ENCODE results near the gene TXNDC12. TPM values are rescaled to one million over a fixed set of nuclear protein-coding genes. Genes with fewer than 3 reads are reported as not detected.

The TXNDC12 gene
- total RNA-seq, 1 donor from 2014 or later, result 83.6 TPM

DNA sequence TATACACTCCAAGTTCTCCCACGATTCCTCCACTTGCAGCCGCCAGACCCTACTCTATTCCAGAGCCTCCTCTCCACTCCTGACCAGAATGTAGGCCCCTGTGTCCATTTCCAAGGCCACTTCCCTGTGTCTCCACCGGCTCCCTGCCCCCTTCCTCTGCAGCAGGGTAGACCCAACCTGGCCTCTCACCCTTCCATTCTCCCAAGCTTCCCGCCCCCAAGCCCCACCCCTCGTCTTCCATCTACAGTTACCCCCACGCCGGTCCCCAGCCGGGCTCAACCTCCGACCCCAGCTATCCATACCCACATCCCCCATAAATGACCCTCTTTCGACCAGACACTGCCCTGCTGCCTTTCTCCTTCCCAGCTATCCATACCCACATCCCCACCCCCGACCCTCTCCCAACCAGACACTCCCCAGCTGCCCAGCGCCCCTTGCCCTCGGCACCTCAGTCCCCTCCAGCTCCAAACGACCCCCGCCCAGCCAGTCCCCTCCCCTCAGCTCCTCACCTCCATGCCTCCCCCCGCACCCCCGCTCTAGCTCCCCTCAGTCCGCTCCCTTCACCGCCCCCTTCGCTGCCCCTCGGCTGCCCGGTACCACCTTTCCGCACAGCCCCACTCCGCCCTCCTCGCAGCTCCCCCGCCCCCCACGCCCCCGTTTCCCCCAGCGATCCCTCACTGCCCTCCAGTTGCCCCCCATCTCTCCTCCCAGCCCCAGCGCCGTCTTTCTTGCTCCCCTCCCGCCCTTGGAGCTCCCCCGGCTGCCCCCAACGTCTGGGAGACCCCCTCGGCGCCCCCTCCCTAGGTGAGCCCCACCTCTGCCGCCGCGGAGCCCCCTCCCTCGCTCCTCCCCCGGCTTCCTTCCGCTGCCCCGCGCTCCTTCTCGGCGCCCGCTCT lies 65.2 kb downstream of the TXNDC12 start:
- Mint-ChIP-seq H3K36me3 (ENCODE audit: insufficient read depth) (peaks cover 3% of the 10 kb centered on the region), H3K4me3 (ENCODE audit: low read depth) (peak overlapping the region; percentile 87), H3K4me1 (ENCODE audit: low read depth) (peaks cover 29% of the 10 kb centered on the region), H3K27ac (peak overlapping the region; percentile 68), H3K27me3 (peaks cover 15% of the 10 kb centered on the region), H3K9me3 (ENCODE audit: low read depth) (no peaks in the 10 kb centered on the region)
- DNase-seq (ENCODE audit: low spot score, unreplicated experiment), result no peak
- TF ChIP-seq, protein P1, sequence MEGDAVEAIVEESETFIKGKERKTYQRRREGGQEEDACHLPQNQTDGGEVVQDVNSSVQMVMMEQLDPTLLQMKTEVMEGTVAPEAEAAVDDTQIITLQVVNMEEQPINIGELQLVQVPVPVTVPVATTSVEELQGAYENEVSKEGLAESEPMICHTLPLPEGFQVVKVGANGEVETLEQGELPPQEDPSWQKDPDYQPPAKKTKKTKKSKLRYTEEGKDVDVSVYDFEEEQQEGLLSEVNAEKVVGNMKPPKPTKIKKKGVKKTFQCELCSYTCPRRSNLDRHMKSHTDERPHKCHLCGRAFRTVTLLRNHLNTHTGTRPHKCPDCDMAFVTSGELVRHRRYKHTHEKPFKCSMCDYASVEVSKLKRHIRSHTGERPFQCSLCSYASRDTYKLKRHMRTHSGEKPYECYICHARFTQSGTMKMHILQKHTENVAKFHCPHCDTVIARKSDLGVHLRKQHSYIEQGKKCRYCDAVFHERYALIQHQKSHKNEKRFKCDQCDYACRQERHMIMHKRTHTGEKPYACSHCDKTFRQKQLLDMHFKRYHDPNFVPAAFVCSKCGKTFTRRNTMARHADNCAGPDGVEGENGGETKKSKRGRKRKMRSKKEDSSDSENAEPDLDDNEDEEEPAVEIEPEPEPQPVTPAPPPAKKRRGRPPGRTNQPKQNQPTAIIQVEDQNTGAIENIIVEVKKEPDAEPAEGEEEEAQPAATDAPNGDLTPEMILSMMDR (IDR thresholded peaks at IDR 0.05; ENCODE audit: unreplicated experiment), result no peak

DNA sequence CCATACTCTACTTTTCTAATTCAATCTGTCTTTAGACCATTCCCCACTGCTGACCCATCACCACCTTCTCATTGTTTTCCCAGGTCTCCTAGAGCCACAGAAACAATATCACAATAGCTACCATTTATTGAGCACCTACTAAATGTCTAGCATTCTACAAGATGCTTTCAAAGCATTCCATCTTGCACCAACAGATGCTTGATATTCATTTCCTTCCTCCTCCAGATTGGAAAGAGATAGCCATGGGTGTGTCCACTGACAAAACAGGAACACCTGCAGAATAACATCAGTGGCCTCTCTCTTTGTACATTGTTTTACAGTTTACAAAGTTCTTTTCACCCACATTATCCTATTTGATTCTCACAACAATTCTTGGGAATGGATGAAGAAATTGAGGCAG lies 66.7 kb downstream of the TXNDC12 start:
- Mint-ChIP-seq H3K4me1 (ENCODE audit: low read depth) (peaks cover 29% of the 10 kb centered on the region), H3K36me3 (ENCODE audit: insufficient read depth) (peaks cover 3% of the 10 kb centered on the region), H3K9me3 (ENCODE audit: low read depth) (no peaks in the 10 kb centered on the region), H3K27me3 (peaks cover 11% of the 10 kb centered on the region), H3K27ac (no peak overlapping the region), H3K4me3 (ENCODE audit: low read depth) (peak overlapping the region; percentile 87)
- DNase-seq (ENCODE audit: low spot score, unreplicated experiment), result no peak
- TF ChIP-seq, protein P1 (IDR thresholded peaks at IDR 0.05; ENCODE audit: unreplicated experiment), result no peak

DNA sequence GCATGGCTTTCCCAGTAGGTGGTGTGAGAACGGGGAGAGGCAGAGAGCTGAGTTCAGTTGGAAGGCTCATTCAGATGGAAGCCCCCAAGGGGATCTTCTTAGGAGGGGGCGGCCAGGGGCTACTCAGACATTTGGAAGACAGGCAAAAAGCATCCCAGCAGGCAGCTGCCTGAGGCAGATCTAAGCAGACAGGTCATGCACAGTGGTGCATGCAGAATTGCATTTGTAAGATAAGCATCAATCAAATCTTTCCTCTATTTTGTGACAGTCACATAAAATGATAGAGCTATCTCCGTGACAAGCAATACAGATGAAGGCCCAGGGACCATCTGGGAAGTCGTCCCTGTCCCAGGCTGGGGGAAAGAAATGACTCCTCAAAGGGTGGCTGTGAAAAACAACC lies 68.3 kb downstream of the TXNDC12 start:
- H3K9me3 Mint-ChIP-seq (ENCODE audit: low read depth), result no peaks in the 10 kb centered on the region
- TF ChIP-seq, protein P1 (IDR thresholded peaks at IDR 0.05; ENCODE audit: unreplicated experiment), result no peak
- H3K27me3 Mint-ChIP-seq, result no peaks in the 10 kb centered on the region

DNA sequence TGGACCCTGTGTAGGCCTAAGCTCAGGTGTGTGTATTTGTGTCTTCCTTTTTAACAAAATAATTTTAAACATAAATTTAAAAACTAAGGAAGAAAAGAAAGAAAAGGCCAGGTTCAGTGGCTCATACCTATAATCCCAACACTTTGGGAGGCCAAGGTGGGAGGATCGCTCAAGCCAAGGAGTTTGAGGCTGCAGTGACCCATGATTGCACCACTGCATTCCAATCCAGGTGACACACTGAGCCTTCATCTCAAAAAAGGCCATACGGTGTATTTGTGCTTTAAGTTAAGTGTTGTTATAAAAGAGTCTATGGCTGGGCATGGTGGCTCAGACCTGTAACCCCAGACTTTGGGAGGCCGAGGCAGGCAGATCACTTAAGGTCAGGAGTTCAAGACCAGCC lies 72.8 kb downstream of the TXNDC12 start:
- peaks cover 11% of the 10 kb centered on the region for H3K36me3 Mint-ChIP-seq (ENCODE audit: insufficient read depth)
- no peaks in the 10 kb centered on the region for H3K9me3 Mint-ChIP-seq (ENCODE audit: low read depth)
- no peak for DNase-seq (ENCODE audit: low spot score, unreplicated experiment)
- H3K4me3 Mint-ChIP-seq (ENCODE audit: low read depth), result no peak overlapping the region
- TF ChIP-seq, protein P1 (IDR thresholded peaks at IDR 0.05; ENCODE audit: unreplicated experiment), result no peak
- no peak overlapping the region for H3K27ac Mint-ChIP-seq
- peaks cover 27% of the 10 kb centered on the region for H3K4me1 Mint-ChIP-seq (ENCODE audit: low read depth)
- no peaks in the 10 kb centered on the region for H3K27me3 Mint-ChIP-seq

More for the DNA sequence above, 68.3 kb downstream of the TXNDC12 start:
- peaks cover 3% of the 10 kb centered on the region for H3K36me3 Mint-ChIP-seq (ENCODE audit: insufficient read depth)
- DNase-seq (ENCODE audit: low spot score, unreplicated experiment), result no peak
- no peak overlapping the region for H3K4me3 Mint-ChIP-seq (ENCODE audit: low read depth)
- peaks cover 27% of the 10 kb centered on the region for H3K4me1 Mint-ChIP-seq (ENCODE audit: low read depth)
- no peak overlapping the region for H3K27ac Mint-ChIP-seq

DNA sequence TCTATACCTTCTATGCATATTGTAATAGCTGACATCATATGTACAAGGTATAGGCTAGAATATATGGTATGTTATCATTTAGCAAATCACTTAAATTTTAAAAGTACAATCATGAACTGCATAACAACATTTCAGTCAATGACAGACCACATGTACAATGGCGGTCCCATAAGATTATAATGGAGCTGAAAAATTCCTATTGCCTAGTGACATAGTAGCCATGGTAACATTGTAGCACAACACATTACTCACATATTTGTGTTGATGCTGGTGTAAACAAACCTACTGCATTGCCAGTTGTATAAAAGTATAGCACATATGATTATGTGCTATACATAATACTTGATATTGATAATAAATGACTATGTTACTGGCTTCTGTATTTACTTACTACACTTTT lies 73.4 kb downstream of the TXNDC12 start:
- no peak overlapping the region for H3K27ac Mint-ChIP-seq
- peaks cover 28% of the 10 kb centered on the region for H3K4me1 Mint-ChIP-seq (ENCODE audit: low read depth)
- H3K4me3 Mint-ChIP-seq (ENCODE audit: low read depth), result no peak overlapping the region
- H3K27me3 Mint-ChIP-seq, result no peaks in the 10 kb centered on the region
- TF ChIP-seq, protein P1 (IDR thresholded peaks at IDR 0.05; ENCODE audit: unreplicated experiment), result no peak
- H3K9me3 Mint-ChIP-seq (ENCODE audit: low read depth), result no peaks in the 10 kb centered on the region
- peaks cover 15% of the 10 kb centered on the region for H3K36me3 Mint-ChIP-seq (ENCODE audit: insufficient read depth)
- DNase-seq (ENCODE audit: low spot score, unreplicated experiment), result no peak
